Type B pancreatic cell (in vitro differentiated cells): ENCODE data around the gene CKAP4. TPM values are rescaled to one million over a fixed set of nuclear protein-coding genes. Genes with fewer than 3 reads are reported as not detected.

Experiments
- DNase-seq: peaks from one replicate; pipeline ENCODE4 v3.0.0; 2021; ENCODE audit warnings: mixed read lengths; ENCODE audit not compliant: unreplicated experiment; ENCODE audit errors: extremely low spot score
- H3K27ac Mint-ChIP-seq: 2 replicates; pipeline ENCODE4 v1.8.0; 2021; ENCODE audit warnings: mild to moderate bottlenecking, mixed read lengths
- H3K27me3 Mint-ChIP-seq: 2 replicates; pipeline ENCODE4 v1.8.0; 2021; ENCODE audit warnings: mixed read lengths
- H3K36me3 Mint-ChIP-seq: 2 replicates; pipeline ENCODE4 v1.8.0; 2021; ENCODE audit warnings: mixed read lengths
- H3K4me1 Mint-ChIP-seq: one replicate; pipeline ENCODE4 v1.8.0; 2021; ENCODE audit warnings: mixed read lengths; ENCODE audit not compliant: unreplicated experiment
- H3K4me3 Mint-ChIP-seq: 2 replicates; pipeline ENCODE4 v1.8.0; 2021; ENCODE audit warnings: mild to moderate bottlenecking, mixed read lengths
- H3K9me3 Mint-ChIP-seq: 2 replicates; pipeline ENCODE4 v1.8.0; 2021; ENCODE audit warnings: mixed read lengths
- total RNA-seq: library from RNA; stranded (reverse); gene quantifications from 2 replicates; pipeline ENCODE4 v1.2.1, GENCODE V29; 2021; ENCODE audit warnings: low replicate concordance
- TF ChIP-seq, protein P1 (sequence below): fragments of 200-600 bp; sonication (generic); conservative IDR thresholded peaks from 2 replicates; pipeline ENCODE4 v1.5.0; 2021; ENCODE audit warnings: antibody characterized with exemption, mild to moderate bottlenecking

Gene CKAP4
- total RNA-seq, 1 donor from 2014 or later: 95.9 TPM

GRCh38 chr12:106251631-106252455 lies 4.0 kb upstream of the CKAP4 start:
- H3K27me3 Mint-ChIP-seq: no peaks in the 10 kb centered on the region
- no peaks in the 10 kb centered on the region for H3K36me3 Mint-ChIP-seq
- TF ChIP-seq, protein P1, sequence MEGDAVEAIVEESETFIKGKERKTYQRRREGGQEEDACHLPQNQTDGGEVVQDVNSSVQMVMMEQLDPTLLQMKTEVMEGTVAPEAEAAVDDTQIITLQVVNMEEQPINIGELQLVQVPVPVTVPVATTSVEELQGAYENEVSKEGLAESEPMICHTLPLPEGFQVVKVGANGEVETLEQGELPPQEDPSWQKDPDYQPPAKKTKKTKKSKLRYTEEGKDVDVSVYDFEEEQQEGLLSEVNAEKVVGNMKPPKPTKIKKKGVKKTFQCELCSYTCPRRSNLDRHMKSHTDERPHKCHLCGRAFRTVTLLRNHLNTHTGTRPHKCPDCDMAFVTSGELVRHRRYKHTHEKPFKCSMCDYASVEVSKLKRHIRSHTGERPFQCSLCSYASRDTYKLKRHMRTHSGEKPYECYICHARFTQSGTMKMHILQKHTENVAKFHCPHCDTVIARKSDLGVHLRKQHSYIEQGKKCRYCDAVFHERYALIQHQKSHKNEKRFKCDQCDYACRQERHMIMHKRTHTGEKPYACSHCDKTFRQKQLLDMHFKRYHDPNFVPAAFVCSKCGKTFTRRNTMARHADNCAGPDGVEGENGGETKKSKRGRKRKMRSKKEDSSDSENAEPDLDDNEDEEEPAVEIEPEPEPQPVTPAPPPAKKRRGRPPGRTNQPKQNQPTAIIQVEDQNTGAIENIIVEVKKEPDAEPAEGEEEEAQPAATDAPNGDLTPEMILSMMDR: peak; percentile 38
- peak overlapping the region; percentile 54 for H3K27ac Mint-ChIP-seq
- H3K4me3 Mint-ChIP-seq: peak overlapping the region; percentile 36
- H3K4me1 Mint-ChIP-seq: peaks cover 16% of the 10 kb centered on the region
- H3K9me3 Mint-ChIP-seq: no peaks in the 10 kb centered on the region
- no peak for DNase-seq

GRCh38 chr12:106249411-106250135 lies 1.8 kb upstream of the CKAP4 start:
- Mint-ChIP-seq H3K4me1 (peaks cover 27% of the 10 kb centered on the region), H3K27me3 (no peaks in the 10 kb centered on the region), H3K9me3 (no peaks in the 10 kb centered on the region), H3K36me3 (peaks cover 5% of the 10 kb centered on the region), H3K27ac (peak overlapping the region; percentile 5), H3K4me3 (peak overlapping the region; percentile 87)
- TF ChIP-seq, protein P1: no peak
- DNase-seq: no peak

GRCh38 chr12:106248846-106249371 lies 1.1 kb upstream of the CKAP4 start:
- H3K27ac Mint-ChIP-seq: peak overlapping the region; percentile 5
- peaks cover 27% of the 10 kb centered on the region for H3K4me1 Mint-ChIP-seq
- H3K36me3 Mint-ChIP-seq: peaks cover 7% of the 10 kb centered on the region
- TF ChIP-seq, protein P1: no peak
- peak overlapping the region; percentile 87 for H3K4me3 Mint-ChIP-seq
- no peak for DNase-seq
- H3K9me3 Mint-ChIP-seq: no peaks in the 10 kb centered on the region
- no peaks in the 10 kb centered on the region for H3K27me3 Mint-ChIP-seq

DNA sequence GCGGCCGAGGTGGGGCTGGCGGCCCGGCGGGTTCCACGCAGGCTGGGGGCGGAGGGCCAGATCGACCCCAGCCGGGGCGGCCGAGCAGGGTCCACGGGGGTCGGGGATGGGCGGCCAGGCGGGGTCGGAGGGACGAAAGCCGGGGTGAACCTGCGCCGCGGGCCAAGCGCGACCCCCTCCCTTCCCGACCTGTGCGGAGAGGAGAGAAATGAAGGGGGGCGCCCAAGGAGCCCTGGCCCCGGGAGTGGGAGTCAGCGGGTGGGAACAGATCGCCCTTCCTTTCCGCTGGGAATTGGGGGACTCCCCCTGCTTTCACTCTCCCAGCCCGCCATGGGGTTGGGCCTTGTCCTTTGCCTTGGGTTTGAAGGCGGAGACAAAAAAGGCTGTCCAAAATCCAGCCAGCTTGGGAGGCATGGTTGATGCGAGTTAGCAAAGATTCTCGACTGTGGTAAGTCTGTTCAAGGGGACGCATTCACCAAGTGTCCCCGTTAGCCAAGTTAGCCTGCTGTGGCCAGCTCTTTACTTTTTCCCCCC lies 559 bp upstream of the CKAP4 start:
- Mint-ChIP-seq H3K4me1 (peaks cover 27% of the 10 kb centered on the region), H3K9me3 (no peaks in the 10 kb centered on the region), H3K4me3 (peak overlapping the region; percentile 87)

More for the DNA sequence above, 559 bp upstream of the CKAP4 start:
- TF ChIP-seq, protein P1: no peak
- H3K27ac Mint-ChIP-seq: peak overlapping the region; percentile 5
- DNase-seq: peak; percentile 85
- H3K27me3 Mint-ChIP-seq: no peaks in the 10 kb centered on the region
- peaks cover 11% of the 10 kb centered on the region for H3K36me3 Mint-ChIP-seq
